GM19025 (cell line): ENCODE measurements around the gene SLFN12L.
A peak's percentile ranks its signal among the peaks of the same experiment; 100 is the strongest.
"Not testable (repeated sequence)": the region's sequence is repeated elsewhere in the genome, so short reads cannot be mapped to it uniquely, and the experiment has no call there.

Source experiments
- ATAC-seq: cut with Tn5 transposase; IDR thresholded peaks from one replicate; pipeline ENCODE4 v1.9.1; 2021; ENCODE audit warnings: mild to moderate bottlenecking, low read depth, moderate library complexity; ENCODE audit not compliant: unreplicated experiment

The SLFN12L gene

GRCh38 chr17:35537601-35538141, at the start of gene SLFN12L:
TSS of gene SLFN12L (minus strand) at chr17:35537678. CDS start at chr17:35522364, 15,314 bp downstream.
- ATAC-seq: no peak

- ATAC-seq: no peak
Measured at GRCh38 chr17:35586569-35587073, 49.1 kb upstream of the SLFN12L start.

GRCh38 chr17:35584061-35584460, 46.6 kb upstream of the SLFN12L start:
- no peak for ATAC-seq

- ATAC-seq: no peak
Measured at GRCh38 chr17:35578929-35579432, 41.5 kb upstream of the SLFN12L start.

- peak; percentile 87 for ATAC-seq
Measured at GRCh38 chr17:35578197-35578928, 40.9 kb upstream of the SLFN12L start, which contains the start of gene PEX12. TSS of gene PEX12 (minus strand) at chr17:35578571. CDS start at chr17:35578021, 550 bp downstream.

- no peak for ATAC-seq
Measured at GRCh38 chr17:35577830-35578196, 40.3 kb upstream of the SLFN12L start.

- ATAC-seq: no peak
Measured at GRCh38 chr17:35575759-35576158, 38.3 kb upstream of the SLFN12L start.

GRCh38 chr17:35569405-35569804, 31.9 kb upstream of the SLFN12L start:
- no peak for ATAC-seq

GRCh38 chr17:35568561-35568960, 31.1 kb upstream of the SLFN12L start:
- ATAC-seq: no peak

- no peak for ATAC-seq
Measured at GRCh38 chr17:35566968-35567367, 29.5 kb upstream of the SLFN12L start.

- not testable (repeated sequence) for ATAC-seq
Measured at GRCh38 chr17:35563181-35563580, 25.7 kb upstream of the SLFN12L start.

GRCh38 chr17:35560703-35561102, 23.2 kb upstream of the SLFN12L start, which contains the start of gene SLFN14:
TSS of gene SLFN14 (minus strand) at chr17:35560819. CDS start at chr17:35558062, 2,757 bp downstream.
- no peak for ATAC-seq

- ATAC-seq: no peak
Measured at GRCh38 chr17:35559495-35560210, 22.2 kb upstream of the SLFN12L start.

- ATAC-seq: no peak
Measured at GRCh38 chr17:35557353-35557752, 19.9 kb upstream of the SLFN12L start.

- no peak for ATAC-seq
Measured at GRCh38 chr17:35555691-35556090, 18.2 kb upstream of the SLFN12L start.

GRCh38 chr17:35554668-35555067, 17.2 kb upstream of the SLFN12L start:
- no peak for ATAC-seq

GRCh38 chr17:35553310-35553709, 15.8 kb upstream of the SLFN12L start:
- no peak for ATAC-seq

GRCh38 chr17:35548978-35549377, 11.5 kb upstream of the SLFN12L start:
- no peak for ATAC-seq

GRCh38 chr17:35548208-35548810, 10.8 kb upstream of the SLFN12L start:
- ATAC-seq: no peak

- no peak for ATAC-seq
Measured at GRCh38 chr17:35546487-35546886, 9.0 kb upstream of the SLFN12L start.

GRCh38 chr17:35545150-35545549, 7.7 kb upstream of the SLFN12L start:
- no peak for ATAC-seq
